ENCODE results near the gene STXBP6.

GRCh38 chr14:24870949-24871701 is 178.8 kb downstream of the STXBP6 start:
- TF ChIP-seq CTCF (IDR thresholded peaks at IDR 0.05) (no peak), SIN3A (IDR thresholded peaks at IDR 0.05; ENCODE audit: borderline replicate concordance, insufficient read depth, low read depth, low read length) (no peak), POLR2AphosphoS5 (IDR thresholded peaks at IDR 0.05; ENCODE audit: low read depth, low read length) (no peak), TCF7L2 (IDR thresholded peaks at IDR 0.05; ENCODE audit: low read depth, low read length) (no peak)
- TF ChIP-seq, protein P1, sequence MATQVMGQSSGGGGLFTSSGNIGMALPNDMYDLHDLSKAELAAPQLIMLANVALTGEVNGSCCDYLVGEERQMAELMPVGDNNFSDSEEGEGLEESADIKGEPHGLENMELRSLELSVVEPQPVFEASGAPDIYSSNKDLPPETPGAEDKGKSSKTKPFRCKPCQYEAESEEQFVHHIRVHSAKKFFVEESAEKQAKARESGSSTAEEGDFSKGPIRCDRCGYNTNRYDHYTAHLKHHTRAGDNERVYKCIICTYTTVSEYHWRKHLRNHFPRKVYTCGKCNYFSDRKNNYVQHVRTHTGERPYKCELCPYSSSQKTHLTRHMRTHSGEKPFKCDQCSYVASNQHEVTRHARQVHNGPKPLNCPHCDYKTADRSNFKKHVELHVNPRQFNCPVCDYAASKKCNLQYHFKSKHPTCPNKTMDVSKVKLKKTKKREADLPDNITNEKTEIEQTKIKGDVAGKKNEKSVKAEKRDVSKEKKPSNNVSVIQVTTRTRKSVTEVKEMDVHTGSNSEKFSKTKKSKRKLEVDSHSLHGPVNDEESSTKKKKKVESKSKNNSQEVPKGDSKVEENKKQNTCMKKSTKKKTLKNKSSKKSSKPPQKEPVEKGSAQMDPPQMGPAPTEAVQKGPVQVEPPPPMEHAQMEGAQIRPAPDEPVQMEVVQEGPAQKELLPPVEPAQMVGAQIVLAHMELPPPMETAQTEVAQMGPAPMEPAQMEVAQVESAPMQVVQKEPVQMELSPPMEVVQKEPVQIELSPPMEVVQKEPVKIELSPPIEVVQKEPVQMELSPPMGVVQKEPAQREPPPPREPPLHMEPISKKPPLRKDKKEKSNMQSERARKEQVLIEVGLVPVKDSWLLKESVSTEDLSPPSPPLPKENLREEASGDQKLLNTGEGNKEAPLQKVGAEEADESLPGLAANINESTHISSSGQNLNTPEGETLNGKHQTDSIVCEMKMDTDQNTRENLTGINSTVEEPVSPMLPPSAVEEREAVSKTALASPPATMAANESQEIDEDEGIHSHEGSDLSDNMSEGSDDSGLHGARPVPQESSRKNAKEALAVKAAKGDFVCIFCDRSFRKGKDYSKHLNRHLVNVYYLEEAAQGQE (IDR thresholded peaks at IDR 0.05; ENCODE audit: insufficient read depth in 1 of 2, low read depth in 2 of 2, low read length in 1 of 2) = no peak
